ENCODE measurements around the gene FKBP1B. TPM values are rescaled to one million over a fixed set of nuclear protein-coding genes. Genes with fewer than 3 reads are reported as not detected.

The FKBP1B gene
- polyA plus RNA-seq, 1 of the 3 experiments (the other 2 are of a cell fraction) = 69.7 TPM

GRCh38 chr2:24058564-24059271, 9.2 kb downstream of the FKBP1B start:
- WGBS (ENCODE audit: low lambda C conversion rate) = 79% methylated on average over 4 of the region's 4 CpGs
- no peak overlapping the region for H3K4me2 ChIP-seq
- ChIA-PET POLR2A (interaction anchor here (0.7 kb wide), 2 partner anchors 14 to 344 kb away, joined by 3 to 7 read pairs; no protein-coding TSS in a partner anchor), CTCF (interaction anchor here (0.7 to 5.3 kb wide), 4 partner anchors 8 to 235 kb away, joined by 3 to 43 read pairs (median 39); partner anchors contain the start of genes ATAD2B and FKBP1B)
- no peaks in the 10 kb centered on the region for H3F3A ChIP-seq (replicated peaks; ENCODE audit: insufficient read depth)
- no peak overlapping the region for H2AFZ ChIP-seq (ENCODE audit: low read depth)
- peaks cover 0 to 9% of the 10 kb centered on the region in 2 experiments; a peak in 1 of 4 replicates for H3K4me1 ChIP-seq (ENCODE audit: control insufficient read depth in 1 of 2, insufficient read depth in 2 of 2, low read depth in 1 of 2, low read length in 1 of 2)
- DNase-seq = no peak
- no peak overlapping the region for H3K27ac ChIP-seq (ENCODE audit: low read depth in 2 of 2, low read length in 1 of 2)
- peaks cover 6 to 21% of the 10 kb centered on the region in 2 experiments for H3K36me3 ChIP-seq (replicated peaks in 1 of 2; ENCODE audit: control insufficient read depth in 1 of 2, insufficient read depth in 2 of 2, low read length in 1 of 2)
- H3K27me3 ChIP-seq (ENCODE audit: insufficient read depth) = no peaks in the 10 kb centered on the region
- H3K9me2 ChIP-seq = no peaks in the 10 kb centered on the region
- H3K4me3 ChIP-seq (ENCODE audit: low read depth in 2 of 2, low read length in 1 of 2) = no peak overlapping the region
- H3K9ac ChIP-seq = no peak overlapping the region
- no peaks in the 10 kb centered on the region for H3K79me2 ChIP-seq (ENCODE audit: insufficient read depth)
- no peaks in the 10 kb centered on the region for H4K20me1 ChIP-seq (ENCODE audit: insufficient read depth)
- H3K9me3 ChIP-seq = no peaks in the 10 kb centered on the region
- peak; percentile 8; the same call in 1 of the 2 replicates for TF ChIP-seq CTCF (IDR thresholded peaks at IDR 0.05)
- TF ChIP-seq YY1 (IDR thresholded peaks at IDR 0.05; ENCODE audit: low read depth) = no peak
- TF ChIP-seq REST (IDR thresholded peaks at IDR 0.05; ENCODE audit: low read depth, low read length) = no peak
- TF ChIP-seq ELF1 (IDR thresholded peaks at IDR 0.05) = no peak

DNA sequence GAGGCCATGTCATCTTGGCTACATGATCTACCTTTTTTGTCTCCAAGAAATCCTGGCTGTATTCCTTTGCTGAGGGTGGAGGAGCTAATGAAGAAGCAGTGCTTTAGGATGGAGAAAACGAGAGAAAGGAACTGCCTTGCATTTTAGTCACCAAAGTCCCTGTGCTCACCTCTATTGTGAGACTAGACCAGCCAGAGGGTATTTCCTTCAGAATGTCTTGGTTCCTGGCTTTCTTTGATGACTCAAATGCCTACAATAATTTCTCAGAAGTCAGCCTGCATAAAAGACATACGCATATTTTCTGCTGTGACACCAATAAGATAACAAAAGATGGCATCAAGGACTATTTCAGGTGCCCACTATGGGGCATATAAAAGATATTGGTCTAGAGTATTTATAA, 15.8 kb downstream of the FKBP1B start:
- no peak overlapping the region for H3K4me2 ChIP-seq
- no peak overlapping the region for H3K4me3 ChIP-seq (ENCODE audit: low read depth in 2 of 2, low read length in 1 of 2)
- WGBS (ENCODE audit: low lambda C conversion rate) = 86% methylated on average over 2 of the region's 2 CpGs
- no peak overlapping the region for H3K9ac ChIP-seq
- H3K27me3 ChIP-seq (ENCODE audit: insufficient read depth) = no peaks in the 10 kb centered on the region
- ChIA-PET POLR2A (no interaction called here), CTCF (interaction anchor here (0.6 to 2.6 kb wide), 4 partner anchors 15 to 241 kb away, joined by 3 to 8 read pairs (median 7); partner anchors contain the start of genes ATAD2B and TP53I3)
- H3K9me2 ChIP-seq = no peaks in the 10 kb centered on the region
- no peak for DNase-seq
- H2AFZ ChIP-seq (ENCODE audit: low read depth) = no peak overlapping the region
- no peaks in the 10 kb centered on the region for H3K4me1 ChIP-seq (ENCODE audit: control insufficient read depth in 1 of 2, insufficient read depth in 2 of 2, low read depth in 1 of 2, low read length in 1 of 2)
- no peaks in the 10 kb centered on the region for H4K20me1 ChIP-seq (ENCODE audit: insufficient read depth)
- no peaks in the 10 kb centered on the region for H3K9me3 ChIP-seq
- H3K79me2 ChIP-seq (ENCODE audit: insufficient read depth) = peaks cover 4% of the 10 kb centered on the region; the same call in 1 of the 2 replicates
- TF ChIP-seq TEAD4 (IDR thresholded peaks at IDR 0.05; ENCODE audit: borderline replicate concordance, insufficient read depth) (no peak), CTCF (IDR thresholded peaks at IDR 0.05) (no peak), FOXM1 (IDR thresholded peaks at IDR 0.05; ENCODE audit: low read depth) (no peak), CHD2 (IDR thresholded peaks at IDR 0.05; ENCODE audit: low read length, partially characterized antibody) (no peak), MAX (IDR thresholded peaks at IDR 0.05; ENCODE audit: low read depth) (no peak), FOXJ3 (CRISPR knock-in tag; IDR thresholded peaks at IDR 0.05) (no peak), GATA2 (CRISPR knock-in tag; IDR thresholded peaks at IDR 0.05) (no peak)
- TF ChIP-seq, protein P1, sequence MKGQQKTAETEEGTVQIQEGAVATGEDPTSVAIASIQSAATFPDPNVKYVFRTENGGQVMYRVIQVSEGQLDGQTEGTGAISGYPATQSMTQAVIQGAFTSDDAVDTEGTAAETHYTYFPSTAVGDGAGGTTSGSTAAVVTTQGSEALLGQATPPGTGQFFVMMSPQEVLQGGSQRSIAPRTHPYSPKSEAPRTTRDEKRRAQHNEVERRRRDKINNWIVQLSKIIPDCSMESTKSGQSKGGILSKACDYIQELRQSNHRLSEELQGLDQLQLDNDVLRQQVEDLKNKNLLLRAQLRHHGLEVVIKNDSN (IDR thresholded peaks at IDR 0.05; ENCODE audit: borderline replicate concordance, low read depth) = no peak
- peaks cover 53 to 56% of the 10 kb centered on the region in 2 experiments for H3K36me3 ChIP-seq (replicated peaks in 1 of 2; ENCODE audit: control insufficient read depth in 1 of 2, insufficient read depth in 2 of 2, low read length in 1 of 2)
- peaks cover 22% of the 10 kb centered on the region for H3F3A ChIP-seq (replicated peaks; ENCODE audit: insufficient read depth)
- no peak overlapping the region for H3K27ac ChIP-seq (ENCODE audit: low read depth in 2 of 2, low read length in 1 of 2)
